ENCODE data around the gene DLEU7. TPM values are rescaled to one million over a fixed set of nuclear protein-coding genes. Genes with fewer than 3 reads are reported as not detected.

Gene DLEU7
- total and polyA plus RNA-seq, 2 of the 8 experiments (the other 6 are each of a cell fraction or from before 2014, with no cell fraction given), result 4.9 to 5.2 TPM

DNA sequence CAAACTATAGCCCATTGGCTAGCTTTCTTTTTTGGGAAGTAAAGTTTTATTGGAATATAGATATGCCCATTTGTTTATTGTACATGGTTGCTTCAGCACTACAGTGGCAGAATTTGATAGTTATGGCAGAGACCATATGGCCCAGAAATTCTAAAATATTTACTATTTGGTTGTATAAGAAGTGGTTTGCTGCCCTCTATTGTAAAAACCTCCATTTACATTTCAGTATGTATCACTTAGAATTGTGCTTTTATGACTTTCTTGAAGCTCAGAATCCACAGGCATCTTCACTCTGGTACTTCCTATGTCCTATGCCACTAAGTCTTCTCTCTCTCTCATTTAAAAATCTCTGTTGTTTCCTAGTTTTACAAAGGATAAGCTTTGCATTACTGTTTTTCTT lies 37.7 kb downstream of the DLEU7 start:
- Histone ChIP-seq H3K23me2 (ENCODE audit: low read depth, low read length) (no peaks in the 10 kb centered on the region), H3K56ac (replicated peaks; ENCODE audit: insufficient read length, low read depth, low read length) (no peak overlapping the region), H3K14ac (ENCODE audit: insufficient read length) (no peak overlapping the region), H3K4ac (replicated peaks; ENCODE audit: insufficient read length, low read depth, low read length) (no peak overlapping the region), H3K23ac (ENCODE audit: insufficient read length) (no peak overlapping the region), H4K5ac (ENCODE audit: insufficient read length, low read depth, low read length) (no peak overlapping the region), H4K8ac (ENCODE audit: extremely low read depth, insufficient read depth, low read length) (no peak overlapping the region), H3K4me3 (ENCODE audit: extremely low read depth in 1 of 4, insufficient read depth in 2 of 4, low read depth in 3 of 4, low read length in 4 of 4) (no peak overlapping the region), H3K79me2 (ENCODE audit: control insufficient read depth in 1 of 2, insufficient read depth in 2 of 2, low read length in 2 of 2) (no peaks in the 10 kb centered on the region), H2BK20ac (ENCODE audit: low read length) (no peak overlapping the region), H3K18ac (ENCODE audit: extremely low read depth, low read length) (no peak overlapping the region), H2BK15ac (ENCODE audit: low read length) (no peak overlapping the region), H3K9me3 (ENCODE audit: insufficient read depth in 2 of 2, low read depth in 1 of 2, low read length in 1 of 2) (no peaks in the 10 kb centered on the region), H3K9ac (replicated peaks in 1 of 4; ENCODE audit: extremely low read depth in 1 of 4, low read depth in 3 of 4, low read length in 3 of 4) (no peak overlapping the region), H3K79me1 (ENCODE audit: low read depth, low read length) (no peaks in the 10 kb centered on the region), H2AFZ (ENCODE audit: low read length) (no peak overlapping the region), H2AK5ac (ENCODE audit: low read depth, low read length) (no peak overlapping the region), H3K27me3 (replicated peaks in 1 of 4; ENCODE audit: control insufficient read depth in 3 of 4, extremely low read depth in 1 of 4, insufficient read depth in 3 of 4, low read length in 3 of 4) (no peaks in the 10 kb centered on the region), H3K4me1 (replicated peaks in 1 of 4; ENCODE audit: control insufficient read depth in 3 of 4, insufficient read depth in 4 of 4, low read length in 3 of 4) (peaks cover 0 to 4% (median 2%) of the 10 kb centered on the region in 4 experiments; a peak in 4 of 7 replicates), H2BK120ac (replicated peaks; ENCODE audit: low read depth, low read length) (no peak overlapping the region), H2BK12ac (ENCODE audit: low read depth, low read length) (no peak overlapping the region), H3K27ac (ENCODE audit: low read depth, low read length) (no peak overlapping the region), H4K20me1 (replicated peaks in 1 of 2; ENCODE audit: control insufficient read depth in 1 of 2, insufficient read depth in 2 of 2, low read length in 2 of 2) (no peaks in the 10 kb centered on the region), H2BK5ac (ENCODE audit: low read depth, low read length) (no peak overlapping the region), H3K4me2 (ENCODE audit: insufficient read depth in 1 of 2, low read depth in 2 of 2, low read length in 2 of 2) (no peak overlapping the region), H3K36me3 (ENCODE audit: control insufficient read depth in 2 of 4, insufficient read depth in 4 of 4, low read length in 3 of 4) (no peaks in the 10 kb centered on the region), H4K91ac (replicated peaks; ENCODE audit: insufficient read length, low read length) (no peak overlapping the region)
- no peak for FAIRE-seq
- TF ChIP-seq RAD21 (IDR thresholded peaks at IDR 0.05 in 1 of 2, conservative IDR thresholded peaks at IDR 0.05 in 1 of 2; ENCODE audit: low read depth in 2 of 2, low read length in 2 of 2) (0 out of 4 replicates have a peak, but pooled peaks of 1 of the 2 experiments have one; percentile 4), MAFK (IDR thresholded peaks at IDR 0.05; ENCODE audit: low read depth, low read length) (no peak), NRF1 (IDR thresholded peaks at IDR 0.05; ENCODE audit: low read depth, low read length) (no peak), NANOG (IDR thresholded peaks at IDR 0.05; ENCODE audit: insufficient read depth, low read depth, low read length, poor library complexity, severe bottlenecking) (no peak), EP300 (IDR thresholded peaks at IDR 0.05; ENCODE audit: borderline replicate concordance in 1 of 2, low read depth in 2 of 2, low read length in 2 of 2) (no peak)
- TF ChIP-seq, protein P1, sequence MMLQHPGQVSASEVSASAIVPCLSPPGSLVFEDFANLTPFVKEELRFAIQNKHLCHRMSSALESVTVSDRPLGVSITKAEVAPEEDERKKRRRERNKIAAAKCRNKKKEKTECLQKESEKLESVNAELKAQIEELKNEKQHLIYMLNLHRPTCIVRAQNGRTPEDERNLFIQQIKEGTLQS (IDR thresholded peaks at IDR 0.05; ENCODE audit: insufficient read depth, low read depth, low read length), result no peak
- ChIA-PET POLR2A (ENCODE audit: partially characterized antibody) (no interaction called here), CTCF (ENCODE audit: partially characterized antibody) (interaction anchor here (0.8 to 1.6 kb wide), 8 partner anchors 13 to 831 kb away, joined by 3 to 5 read pairs (median 4); no protein-coding TSS in a partner anchor)
- no peak for DNase-seq (ENCODE audit: low read depth in 1 of 2, low spot score in 2 of 2)

Measured in H1 (cell line).